Ureter (tissue), 1 donor: ENCODE measurements around the gene AGBL4. TPM values are rescaled to one million over a fixed set of nuclear protein-coding genes. Genes with fewer than 3 reads are reported as not detected.
"Not testable (repeated sequence)": the region's sequence is repeated elsewhere in the genome, so short reads cannot be mapped to it uniquely, and the experiment has no call there.

Experiments used
- DNase-seq: peaks from one replicate; pipeline ENCODE4 v3.0.0-alpha.2; 2020; ENCODE audit warnings: low spot score
- total RNA-seq: library from RNA; stranded (reverse); gene quantifications from one replicate; pipeline ENCODE4 v1.2.4, GENCODE V29; 2023
- donor health status: DM: yes; HTN: yes; CAD: no.

AGBL4 gene
- total RNA-seq, 1 donor from 2014 or later = 0.21 TPM

DNA sequence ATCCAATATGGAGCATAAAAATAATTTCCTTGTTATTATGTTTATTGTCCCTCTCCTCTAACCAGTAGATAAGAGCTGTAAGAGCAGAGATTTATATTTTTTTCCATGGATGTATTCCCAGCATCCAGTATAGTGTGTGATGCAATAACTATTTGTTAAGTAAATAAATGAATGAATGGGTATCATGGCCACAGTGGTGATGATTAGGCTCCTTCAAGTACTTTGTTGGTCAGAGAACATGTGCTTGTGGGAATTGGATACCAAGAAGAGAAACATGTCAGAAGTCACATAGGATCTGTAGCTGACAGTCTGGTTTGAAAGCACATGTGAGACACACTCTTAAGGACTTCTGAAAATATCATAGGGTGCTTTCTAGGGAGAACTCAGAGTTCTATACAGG lies 588.5 kb downstream of the AGBL4 start:
- DNase-seq = no peak

DNA sequence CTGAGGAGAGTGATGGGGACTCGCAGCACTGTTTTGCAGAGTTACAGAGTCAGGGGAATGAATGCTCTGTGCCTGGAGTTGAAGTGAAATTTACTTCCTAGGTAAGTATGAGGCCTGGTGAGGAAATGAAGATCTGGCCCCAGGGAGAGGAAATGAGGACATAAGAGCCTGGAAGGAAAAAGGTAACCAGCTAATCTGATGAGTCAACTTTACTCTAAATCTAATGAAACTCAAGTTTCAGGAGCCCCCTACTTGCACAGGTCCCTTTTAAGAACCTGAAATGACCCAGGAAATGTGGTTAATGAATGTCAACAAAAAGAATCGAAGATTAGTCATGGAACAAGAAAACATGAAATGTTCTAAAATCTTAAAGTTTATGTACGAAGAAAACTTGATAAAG lies 599.0 kb downstream of the AGBL4 start:
- no peak for DNase-seq

DNA sequence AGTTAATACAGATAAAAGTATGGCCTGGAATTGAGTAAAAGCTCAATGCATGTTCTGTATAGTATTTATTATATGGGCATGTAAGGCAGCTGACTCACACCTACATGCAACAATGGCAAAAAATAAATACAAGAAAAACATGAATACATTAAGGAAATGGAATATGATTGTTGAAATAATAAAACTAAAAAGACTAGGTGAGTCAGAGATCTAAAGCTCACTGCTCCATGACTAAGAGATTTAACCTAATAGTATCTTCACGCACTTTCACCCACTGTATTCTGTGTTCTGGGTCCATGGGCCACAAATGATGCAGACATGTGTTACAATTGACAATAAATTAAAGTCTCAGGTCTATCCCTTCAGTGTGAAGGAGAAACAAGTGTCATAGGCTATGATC lies 607.0 kb downstream of the AGBL4 start:
- DNase-seq = no peak

DNA sequence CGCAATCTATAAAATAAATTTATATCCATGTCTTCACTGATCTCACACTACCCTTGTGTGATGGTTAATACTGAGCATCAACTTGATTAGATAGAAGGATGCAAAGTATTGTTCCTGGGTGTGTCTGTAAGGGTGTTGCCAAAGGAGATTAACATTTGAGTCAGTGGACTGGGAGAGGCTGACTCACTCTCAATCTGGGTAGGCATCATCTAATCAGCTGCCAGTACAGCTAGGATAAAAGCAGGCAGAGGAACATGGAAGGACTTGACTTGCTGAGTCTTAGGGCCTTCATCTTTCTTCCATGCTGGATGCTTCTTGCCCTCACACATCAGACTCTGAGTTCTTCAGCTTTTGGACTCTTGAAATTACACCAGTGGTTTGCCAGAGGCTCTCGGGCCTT lies 615.4 kb downstream of the AGBL4 start:
- no peak for DNase-seq

DNA sequence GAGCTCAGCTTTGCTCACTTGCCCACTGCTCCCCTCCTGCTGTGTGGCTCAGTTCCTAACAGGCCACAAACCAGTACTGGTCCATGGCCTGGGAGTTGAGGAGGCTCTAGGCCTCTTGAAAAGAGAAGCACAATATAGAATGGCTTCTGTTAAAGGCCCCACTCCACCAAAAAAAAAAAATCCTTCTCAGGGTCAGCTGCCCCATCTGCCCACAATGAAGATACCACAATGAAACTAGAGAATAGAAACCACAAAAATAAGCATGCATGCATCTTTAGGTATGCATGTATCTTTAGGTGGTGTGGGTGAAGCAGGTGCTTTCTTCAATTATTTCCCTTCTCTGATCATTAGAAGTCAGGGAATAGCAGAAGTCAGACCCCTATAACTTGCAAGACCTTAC lies 626.7 kb downstream of the AGBL4 start:
- DNase-seq = no peak

DNA sequence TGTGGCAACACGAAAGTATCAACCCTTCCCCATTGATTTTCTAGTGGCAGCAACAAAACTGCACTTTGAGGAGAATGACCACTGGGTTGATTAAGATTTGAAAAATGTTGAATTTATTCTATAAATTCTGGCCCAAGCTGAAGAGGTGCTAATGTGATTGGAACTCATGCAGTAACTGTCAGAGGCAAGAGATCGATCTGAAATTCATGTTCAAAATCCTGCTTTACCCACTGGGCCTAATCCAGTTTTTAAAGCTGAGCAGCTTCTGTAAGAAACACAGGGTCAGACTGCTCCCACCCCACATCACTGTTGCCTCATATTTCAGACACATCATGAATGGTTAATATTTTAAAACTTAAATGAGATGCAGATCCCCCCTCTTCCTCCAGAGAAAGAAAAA lies 629.6 kb downstream of the AGBL4 start:
- no peak for DNase-seq

DNA sequence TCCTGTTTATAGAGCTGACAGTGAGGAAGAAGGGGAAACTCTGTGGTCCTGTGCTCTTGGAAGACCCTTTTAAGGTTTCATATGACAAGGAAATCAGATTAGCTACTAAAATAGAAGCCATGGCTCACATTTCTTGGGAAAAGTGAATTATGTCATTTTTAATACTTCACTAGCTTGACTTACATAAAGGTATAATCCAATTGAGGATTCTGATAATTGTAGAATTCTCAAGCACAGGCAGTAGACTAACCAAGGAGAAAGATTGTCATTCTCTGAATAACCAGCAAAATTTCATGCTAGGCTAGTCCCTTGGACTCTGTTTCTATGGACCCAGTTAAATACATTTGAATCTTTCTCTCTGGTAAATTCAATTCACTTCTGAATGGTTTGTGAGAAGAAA lies 634.1 kb downstream of the AGBL4 start:
- no peak for DNase-seq

DNA sequence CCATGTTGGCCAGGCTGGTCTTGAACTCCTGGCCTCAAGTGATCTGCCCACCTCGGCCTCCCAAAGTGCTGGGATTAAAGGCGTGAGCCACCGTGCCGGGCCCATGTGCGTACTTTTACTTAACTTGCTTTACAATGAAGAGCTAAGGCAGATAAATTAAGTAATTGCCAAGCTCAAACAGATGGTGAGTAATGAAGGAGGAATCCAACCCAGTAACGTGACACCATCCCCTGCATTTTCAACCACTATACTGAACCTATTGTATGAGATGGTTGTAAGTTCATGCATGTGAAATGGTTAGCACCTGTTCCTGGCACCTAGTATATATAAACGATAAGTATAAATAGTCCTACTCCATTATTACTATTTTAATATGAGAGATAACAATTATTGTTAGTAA lies 659.1 kb downstream of the AGBL4 start:
- no peak for DNase-seq

DNA sequence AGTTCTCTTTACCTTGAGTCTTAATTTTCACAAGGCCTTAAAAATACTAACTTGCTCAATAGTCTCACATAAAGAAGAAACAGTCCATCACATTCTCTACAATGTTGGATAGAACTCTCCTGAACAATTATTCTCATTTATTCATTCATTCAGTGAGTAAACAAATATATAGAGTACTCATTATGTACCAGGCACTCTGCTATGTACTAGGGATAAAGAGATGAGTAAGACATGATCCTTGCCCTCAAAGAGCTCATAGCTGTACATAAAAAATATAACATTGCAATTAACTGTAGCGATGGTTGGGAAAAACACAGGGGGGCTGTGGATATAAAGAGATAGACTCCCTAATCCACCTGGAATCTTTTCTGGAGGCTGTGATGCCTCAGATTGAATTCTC lies 660.1 kb downstream of the AGBL4 start:
- no peak for DNase-seq

DNA sequence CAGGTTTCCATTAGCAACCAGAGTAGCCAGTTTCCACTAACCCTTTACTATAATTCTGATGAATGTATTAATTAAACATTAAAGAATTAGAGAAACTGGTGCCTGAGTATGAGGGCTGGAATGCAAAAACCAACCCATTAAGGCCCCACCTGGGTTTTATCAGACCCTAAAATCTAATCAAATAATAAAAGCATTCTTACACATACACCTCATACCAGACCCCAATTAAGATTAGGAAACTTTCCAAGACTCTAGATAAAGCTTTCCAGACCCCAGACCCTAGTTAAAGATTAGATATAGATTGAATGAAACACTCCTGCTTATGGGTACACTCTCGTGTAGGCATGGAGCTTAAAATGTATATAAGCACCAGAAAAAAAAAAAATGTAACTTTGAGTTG lies 665.7 kb downstream of the AGBL4 start:
- no peak for DNase-seq

DNA sequence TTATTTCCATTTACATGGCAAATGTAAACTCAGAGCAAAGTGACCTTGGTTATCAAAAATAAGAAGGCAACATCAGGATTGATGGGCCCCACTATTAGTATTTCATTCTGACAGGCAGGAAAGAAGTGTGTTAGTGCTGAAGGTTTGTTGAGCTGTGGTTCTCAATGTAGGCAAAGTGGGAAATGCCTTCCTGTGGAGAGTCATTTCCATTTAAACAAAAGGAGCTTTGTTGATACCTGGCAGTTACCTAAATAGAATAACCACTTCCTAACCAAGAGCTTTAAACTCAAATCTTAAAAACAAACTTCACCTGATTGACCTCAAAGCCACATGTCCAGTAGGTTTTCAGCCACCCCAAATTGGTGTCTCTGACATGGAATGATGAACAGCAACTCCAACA lies 667.2 kb downstream of the AGBL4 start:
- no peak for DNase-seq

DNA sequence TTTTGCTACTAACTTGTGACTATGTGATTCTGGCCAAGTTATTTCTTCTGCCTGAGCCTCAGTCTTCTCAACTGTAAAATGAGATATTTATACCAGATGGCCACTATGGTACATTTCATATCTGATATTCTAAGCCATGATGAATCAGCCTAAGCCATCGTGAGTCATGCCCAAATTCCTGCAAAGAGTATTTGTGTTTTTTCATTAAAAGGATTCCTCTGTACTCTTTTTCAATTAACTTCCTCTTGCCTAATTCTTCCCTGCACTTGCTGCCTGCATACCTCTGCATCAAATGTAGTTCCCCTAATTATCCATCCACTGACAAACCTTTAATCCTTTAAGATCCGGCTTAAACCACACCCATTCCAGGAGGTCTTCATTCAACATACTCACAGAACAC lies 672.0 kb downstream of the AGBL4 start:
- no peak for DNase-seq

DNA sequence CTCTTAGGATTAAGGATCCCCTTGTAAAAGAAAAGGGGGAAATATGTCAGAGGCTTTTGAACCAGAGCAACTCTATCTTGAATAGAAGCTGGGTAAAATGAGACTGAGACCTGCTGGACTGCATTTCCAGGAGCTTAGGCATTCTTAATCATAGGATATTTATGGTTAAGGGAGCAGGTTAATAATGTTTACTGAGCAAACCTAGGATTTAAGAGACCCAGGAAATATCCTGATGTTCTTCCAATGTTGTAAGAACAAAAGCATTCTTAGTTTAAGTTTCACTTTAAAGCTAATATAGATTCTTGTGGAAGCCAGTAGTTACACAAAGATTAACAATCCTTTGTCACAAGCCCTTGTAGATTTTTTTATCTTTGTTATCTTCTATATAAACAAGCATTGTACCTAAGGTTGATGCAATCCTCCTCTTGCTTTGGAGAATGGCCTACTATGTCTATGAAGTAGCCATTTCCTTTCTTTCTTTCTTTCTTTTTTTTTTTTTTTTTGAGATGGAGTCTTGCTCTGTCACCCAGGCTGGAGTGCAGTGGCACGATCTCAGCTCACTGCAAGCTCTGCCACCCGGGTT lies 676.9 kb downstream of the AGBL4 start:
- no peak for DNase-seq

DNA sequence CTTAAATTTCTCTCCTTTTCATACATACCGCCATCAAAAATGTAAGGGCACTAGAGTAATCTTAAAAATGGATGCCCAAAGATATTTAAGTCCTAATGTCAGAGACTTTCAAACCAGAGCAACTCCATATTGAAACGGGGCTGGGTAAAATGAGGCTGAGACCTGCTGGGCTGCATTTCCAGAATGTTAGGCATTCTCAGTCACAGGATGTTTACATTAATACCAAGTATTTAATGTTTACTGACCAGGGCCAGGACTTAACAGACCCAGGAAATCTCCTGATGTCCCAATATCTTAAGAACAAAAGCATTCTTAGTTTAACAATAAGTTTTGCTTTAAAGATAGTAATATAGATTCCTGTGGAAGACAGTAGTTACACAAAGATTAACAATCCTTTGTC lies 683.2 kb downstream of the AGBL4 start:
- no peak for DNase-seq

DNA sequence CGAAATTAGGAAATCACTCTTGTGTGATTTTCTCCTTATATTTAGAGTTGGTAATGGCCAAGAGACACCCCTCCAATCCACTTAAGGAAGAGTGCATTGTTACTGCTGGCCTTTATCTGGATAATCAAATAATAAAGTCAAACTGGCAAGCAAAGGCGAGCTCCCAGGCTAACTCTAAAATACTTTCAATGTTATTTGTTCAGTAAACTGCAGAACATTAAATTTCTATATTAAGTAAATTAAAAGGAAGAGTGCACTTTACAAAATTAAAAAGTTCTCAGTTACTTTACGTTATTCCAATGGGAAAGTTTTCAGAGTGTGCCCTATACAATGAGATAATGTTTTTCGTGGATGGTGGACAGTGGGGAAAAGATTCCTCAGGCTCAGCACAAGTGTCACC lies 684.7 kb downstream of the AGBL4 start:
- no peak for DNase-seq

DNA sequence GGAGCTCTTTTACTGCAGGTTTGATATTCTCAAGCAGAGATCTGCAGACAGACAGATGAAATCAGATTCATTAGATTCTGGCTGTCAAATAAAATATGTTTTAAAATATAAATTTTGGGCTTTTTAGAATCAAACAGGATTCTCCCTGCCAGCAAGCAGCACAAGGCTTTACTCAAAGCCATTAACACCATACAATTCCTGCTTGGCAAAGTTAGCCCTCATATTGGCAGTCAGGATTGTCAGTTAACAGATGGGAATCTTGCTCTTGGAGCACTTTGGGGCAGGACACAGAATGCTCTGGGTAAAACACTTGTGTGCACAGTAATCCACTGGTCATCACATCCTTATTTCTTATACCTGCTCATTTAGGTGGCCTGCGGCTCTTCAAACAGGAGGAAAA lies 686.5 kb downstream of the AGBL4 start:
- DNase-seq = no peak

DNA sequence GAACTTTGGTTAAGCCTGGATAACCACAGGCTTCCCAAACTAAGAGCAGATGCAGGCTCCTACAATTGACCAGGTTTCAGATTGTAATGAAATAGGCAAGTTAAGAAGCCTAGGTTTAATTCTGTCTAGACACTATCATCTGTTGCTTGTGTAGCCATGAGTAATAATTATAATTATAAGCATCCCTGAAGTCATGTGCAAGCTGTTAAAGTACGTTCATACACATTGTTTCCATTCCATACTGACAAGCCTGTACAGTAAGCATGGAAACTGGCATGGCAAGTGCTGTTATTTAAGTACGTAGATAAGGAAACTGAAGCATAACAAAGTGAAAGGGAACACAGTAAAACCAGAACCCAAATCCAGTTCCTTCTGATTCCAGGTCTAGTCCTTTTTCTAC lies 689.8 kb downstream of the AGBL4 start:
- no peak for DNase-seq

DNA sequence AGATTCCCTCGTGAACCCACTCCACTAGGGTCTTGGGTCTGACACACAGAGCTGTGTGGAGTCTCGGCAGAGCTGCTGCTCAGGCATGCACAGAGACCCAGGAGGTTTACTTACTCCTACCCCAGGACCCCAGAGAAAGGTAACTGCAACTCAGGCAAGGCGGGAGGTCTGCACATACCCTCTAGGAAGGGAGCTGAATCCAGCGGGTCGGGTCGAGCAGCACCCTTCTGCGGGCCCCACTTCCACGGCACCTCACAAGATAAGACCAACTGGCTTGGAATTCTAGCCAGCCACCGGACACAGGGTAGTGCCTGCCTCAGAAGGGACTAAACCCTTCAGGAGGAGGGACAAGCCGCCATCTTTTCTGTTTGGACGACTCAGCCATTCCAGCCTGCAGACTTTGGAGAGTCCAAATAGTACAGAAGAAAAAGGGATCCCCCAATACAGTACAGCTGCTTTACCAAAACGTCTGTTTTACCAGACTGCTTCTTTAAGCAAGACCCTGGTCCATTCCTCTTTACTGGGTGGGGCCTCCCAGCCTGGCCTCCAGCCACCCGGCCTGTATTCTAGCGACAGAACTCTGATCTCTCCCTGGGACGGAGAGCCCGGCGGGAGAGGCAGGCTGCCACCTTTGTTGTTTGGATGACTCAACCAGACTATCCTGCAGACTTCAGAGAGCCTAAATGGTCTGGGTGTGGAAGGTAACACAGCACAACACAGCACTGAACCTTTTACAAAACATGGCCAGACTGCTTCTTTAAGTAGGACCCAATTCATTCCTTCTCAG lies 692.5 kb downstream of the AGBL4 start:
- DNase-seq = no peak

DNA sequence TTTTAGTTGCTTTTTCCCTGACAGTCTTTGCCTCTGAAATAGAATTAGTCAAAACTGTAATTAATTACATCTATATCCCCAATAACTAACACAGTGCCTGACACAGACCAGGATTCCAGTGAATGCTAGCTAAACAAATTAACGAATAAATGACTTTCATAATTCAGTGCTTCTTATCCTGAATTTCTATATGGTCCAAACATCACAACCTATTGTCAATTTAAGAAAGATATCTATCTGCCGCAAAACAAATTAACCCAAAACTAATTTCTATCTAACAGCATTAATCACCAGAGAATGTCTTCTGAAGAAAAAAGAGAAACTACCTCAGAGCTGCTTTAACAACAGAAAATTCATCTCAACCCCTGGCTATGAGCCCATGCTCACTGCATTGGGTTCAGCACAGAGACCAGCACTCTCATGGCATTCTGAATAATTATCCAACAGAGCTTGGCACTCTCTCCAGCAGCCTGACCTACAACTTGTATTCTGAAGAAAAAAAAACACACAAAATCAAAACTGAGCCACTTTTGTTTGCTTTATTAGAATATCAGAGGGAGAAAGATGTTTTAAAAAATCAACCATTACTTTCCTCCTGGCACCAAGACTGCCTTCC lies 699.7 kb downstream of the AGBL4 start:
- DNase-seq = no peak

DNA sequence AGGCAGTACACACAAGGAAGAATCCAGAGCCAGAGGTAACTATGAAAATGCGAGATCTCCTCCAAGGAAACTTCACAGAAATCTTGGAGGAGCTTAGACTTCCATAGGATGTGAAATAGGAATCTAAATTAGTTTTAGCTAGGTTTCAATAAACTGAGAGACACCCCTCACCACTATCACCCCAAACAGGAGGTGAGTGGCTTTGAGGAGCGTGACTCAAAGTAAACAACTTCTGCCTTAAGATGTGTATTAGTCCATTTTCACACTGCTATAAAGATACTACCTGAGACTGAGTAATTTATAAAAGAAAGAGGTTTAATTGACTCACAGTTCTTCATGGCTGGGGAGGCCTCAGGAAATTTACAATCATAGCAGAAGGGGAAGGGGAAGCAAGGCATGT lies 703.3 kb downstream of the AGBL4 start:
- not testable (repeated sequence) for DNase-seq

DNA sequence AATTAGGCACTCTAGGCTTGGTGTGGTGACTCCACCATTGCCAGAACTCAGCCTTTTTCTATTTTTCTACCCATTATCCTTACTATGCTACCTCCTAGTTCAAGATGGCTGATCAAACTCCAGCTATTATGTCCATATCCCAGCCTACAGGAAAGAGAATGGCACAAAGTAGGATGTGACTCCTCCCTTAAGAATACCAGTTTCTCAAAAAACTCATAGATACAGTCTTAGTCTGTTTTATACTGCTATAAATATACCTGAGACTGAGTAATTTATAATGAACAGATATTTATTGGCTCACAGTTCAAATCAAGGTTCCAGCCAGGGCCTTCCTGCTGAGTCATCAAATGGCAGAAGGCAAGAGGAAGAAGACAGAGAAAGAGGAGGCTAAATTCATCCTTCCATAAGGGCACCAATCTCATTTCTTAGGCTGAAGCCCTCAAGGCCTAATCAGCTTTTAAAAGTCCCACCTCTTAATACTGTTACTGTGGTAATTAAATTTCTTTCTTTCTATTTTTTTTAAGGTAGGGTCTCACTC lies 704.3 kb downstream of the AGBL4 start:
- DNase-seq = no peak

DNA sequence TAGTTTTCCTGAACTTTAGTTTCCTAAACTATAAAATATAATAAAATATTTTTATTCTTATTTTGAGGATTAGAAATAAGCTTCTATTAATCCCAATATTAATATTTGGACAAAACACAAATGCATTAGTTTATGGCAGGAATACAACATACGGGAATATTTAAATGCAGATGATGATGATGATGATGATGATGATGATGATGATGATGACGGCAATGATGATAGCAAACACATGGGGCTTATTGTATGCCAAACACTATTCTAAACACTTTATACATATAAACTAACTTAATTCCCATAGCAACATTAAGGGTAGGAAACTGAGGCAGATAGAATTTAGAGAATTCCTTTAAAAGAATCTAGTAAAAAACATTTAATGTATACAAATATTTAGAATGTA lies 705.5 kb downstream of the AGBL4 start:
- no peak for DNase-seq

DNA sequence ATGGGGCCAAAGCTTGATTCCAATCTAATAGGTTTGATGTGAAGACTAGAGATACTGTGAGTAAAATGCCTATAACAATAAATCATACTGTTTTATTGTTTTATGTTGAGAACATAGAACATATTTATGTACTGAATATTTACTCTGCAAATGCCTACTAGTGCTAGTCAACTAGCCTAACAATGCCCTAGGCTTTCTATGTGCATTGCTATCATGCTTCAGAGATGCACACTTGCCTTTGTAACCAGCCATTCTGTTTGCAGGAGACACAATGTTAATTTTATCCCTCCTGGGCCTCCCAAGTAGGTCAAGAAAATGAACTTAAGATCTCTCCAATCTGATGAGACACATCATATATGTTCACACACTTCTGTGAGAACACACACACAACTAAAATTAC lies 716.3 kb downstream of the AGBL4 start:
- no peak for DNase-seq
